ENCODE results near the gene LDLR.

The LDLR gene

DNA sequence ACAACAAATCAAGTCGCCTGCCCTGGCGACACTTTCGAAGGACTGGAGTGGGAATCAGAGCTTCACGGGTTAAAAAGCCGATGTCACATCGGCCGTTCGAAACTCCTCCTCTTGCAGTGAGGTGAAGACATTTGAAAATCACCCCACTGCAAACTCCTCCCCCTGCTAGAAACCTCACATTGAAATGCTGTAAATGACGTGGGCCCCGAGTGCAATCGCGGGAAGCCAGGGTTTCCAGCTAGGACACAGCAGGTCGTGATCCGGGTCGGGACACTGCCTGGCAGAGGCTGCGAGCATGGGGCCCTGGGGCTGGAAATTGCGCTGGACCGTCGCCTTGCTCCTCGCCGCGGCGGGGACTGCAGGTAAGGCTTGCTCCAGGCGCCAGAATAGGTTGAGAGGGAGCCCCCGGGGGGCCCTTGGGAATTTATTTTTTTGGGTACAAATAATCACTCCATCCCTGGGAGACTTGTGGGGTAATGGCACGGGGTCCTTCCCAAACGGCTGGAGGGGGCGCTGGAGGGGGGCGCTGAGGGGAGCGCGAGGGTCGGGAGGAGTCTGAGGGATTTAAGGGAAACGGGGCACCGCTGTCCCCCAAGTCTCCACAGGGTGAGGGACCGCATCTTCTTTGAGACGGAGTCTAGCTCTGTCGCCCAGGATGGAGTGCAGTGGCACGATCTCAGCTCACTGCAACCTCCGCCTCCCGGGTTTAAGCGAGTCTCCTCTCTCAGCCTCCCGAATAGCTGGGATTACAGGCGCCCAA is at the start of gene LDLR:
LDLR (plus strand) TSS at position 210 of the 760 bp plus-strand sequence; CDS start at position 296, 86 bp downstream.
- DNase-seq = peak; percentile 76

DNA sequence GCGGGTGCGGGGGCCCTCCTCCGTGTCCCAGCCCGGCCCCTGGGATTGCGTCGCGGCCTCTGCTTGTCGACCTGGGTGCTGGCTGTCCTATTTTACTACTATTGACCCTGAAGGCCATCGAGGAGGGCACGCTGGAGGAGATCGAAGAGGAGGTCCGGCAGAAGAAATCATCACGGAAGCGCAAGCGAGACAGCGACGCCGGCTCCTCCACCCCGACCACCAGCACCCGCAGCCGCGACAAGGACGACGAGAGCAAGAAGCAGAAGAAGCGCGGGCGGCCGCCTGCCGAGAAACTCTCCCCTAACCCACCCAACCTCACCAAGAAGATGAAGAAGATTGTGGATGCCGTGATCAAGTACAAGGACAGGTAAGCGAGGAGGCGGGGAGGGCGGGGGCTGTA is 48.1 kb upstream of the LDLR start:
- no peak for DNase-seq

DNA sequence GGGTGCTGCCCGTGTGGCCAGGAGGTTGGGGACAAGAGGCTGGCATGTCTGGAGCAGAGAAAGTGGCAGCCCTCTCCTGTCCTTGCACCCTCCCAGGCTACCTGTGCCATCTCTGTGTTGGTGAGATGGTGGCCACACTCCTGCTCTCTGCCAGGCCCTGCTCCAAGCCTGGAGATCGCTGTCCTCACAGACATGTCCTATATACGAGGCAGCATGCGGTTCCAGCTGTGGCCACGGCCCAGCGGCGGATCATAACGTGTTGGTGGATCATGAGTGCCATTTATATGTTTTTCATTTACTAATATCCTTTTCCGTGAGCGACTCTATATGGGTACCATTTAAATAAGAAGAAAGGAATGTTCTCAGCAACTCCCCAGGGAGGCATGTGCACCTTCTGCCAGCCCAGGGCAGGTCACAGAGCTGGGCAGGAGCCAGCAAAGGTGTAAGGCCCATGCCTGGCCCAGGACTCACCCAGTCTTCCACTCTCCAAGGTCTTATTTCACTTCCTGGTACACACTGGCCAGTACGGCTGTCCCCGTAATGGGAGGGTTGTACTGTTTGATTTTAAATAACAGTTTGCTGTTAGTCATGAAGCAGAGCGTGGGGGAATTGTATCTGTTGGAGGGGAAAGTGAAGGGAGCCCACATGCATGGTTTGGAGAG is 47.2 kb upstream of the LDLR start:
- no peak for DNase-seq

- no peak for DNase-seq
Measured at GRCh38 chr19:11044431-11044830, 44.8 kb upstream of the LDLR start.

DNA sequence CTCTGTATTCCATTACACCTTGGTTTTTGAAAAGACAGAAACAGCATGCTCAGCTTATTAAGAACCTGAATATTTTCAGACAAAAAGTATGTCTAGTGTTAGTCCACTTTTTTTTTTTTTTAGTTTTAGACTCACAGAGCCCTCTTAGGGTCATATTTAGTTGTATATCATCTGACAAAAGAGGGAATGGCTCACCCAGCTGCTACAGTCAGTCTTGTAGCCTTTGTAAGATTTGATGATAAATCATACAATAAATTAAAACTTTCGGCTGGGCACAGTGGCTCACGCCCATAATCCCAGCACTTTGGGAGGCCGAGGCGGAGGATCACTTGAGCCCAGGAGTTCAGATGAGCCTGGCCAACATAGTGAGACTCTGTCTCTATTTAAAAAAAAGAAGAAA is 43.7 kb upstream of the LDLR start:
- no peak for DNase-seq

DNA sequence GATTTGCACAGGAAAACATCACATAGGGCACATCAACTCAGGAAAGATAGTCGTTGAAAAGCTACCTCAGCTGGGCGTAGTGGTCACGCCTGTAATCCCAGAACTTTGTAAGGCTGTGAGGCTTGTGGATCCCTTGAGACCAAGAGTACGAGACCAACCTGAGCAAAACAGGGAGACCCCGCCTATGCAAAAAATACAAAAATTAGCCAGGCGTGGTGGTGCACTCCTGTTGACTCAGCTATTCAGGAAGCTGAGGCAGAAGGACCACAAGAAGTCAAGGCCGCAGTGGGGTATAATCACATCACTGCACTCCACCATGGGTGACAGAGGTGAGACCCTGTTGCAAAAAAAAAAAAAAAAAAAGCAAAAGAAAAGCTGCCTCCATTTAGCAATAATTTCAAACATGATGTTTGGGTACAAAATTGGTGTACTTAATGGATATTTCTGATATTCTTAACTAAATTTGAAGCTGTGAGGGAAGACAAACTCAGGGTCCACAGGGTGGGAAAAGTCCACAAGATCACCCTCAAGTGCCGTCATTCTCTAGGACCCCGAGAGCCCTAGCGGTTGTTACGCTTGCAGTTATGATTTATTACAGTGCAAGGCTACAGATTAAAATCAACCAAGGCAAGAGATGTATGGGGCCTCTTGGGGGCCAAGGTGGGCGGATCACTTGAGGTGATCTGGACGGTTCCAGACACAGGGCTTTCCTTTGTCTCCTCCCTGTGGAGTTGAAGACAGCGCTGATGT is 42.5 kb upstream of the LDLR start:
- DNase-seq = no peak

DNA sequence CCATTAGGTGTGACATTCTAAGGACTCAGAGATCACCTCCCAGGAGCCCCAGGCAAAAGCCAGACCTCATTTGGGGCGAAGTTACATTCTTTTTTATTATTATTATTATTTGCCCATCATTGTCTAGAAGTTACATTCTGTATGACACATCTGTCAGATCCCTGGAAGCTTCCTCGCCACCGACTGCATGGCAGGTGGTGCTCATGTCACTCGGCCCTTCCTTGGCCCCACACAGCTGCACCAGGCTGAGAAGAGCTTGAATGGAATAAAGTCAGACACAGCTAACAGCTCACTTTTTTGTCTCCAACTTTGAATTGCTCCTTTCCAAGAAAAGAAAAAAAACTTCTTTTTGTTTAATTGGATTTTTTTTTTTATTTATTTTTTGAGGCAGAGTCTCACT is 41.4 kb upstream of the LDLR start:
- DNase-seq = no peak

DNA sequence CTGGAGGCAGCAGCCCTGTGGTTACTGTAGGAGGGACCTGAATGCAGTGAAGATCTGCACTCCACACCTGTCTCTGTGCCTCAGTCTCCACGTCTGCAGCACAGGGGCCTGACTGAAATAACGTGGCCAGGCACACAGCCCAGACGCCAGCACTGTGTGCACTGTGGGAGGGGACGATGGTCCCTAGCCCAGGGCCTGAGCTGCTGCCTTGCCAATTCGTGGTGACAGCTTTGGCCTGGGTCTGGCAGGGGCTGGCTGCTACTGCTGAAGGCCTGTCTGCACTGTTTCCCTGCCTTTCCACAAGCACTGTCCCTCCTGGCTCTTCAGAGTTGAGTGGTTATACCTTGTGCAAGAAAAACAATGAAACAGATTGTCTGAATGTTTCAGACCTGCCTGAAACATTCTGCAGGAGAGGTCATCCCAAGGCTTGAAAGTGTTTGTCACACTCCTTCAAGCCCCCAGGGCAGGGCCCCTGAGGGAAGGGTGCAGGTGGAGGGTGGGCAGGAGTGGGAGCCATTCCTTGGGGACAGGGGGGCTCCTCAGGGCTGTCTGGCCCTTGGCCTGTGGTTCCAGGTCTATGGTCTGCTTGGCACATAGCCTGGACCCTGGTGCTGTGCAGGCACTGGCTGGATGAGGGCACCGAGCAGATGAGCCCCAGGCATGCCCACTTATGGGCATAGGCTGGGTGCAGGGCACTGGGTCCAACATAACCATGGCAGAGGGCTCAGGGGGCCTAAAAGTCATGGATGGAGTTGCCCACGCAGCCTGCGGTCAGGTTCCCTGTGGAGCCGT is 38.7 kb upstream of the LDLR start:
- no peak for DNase-seq

DNA sequence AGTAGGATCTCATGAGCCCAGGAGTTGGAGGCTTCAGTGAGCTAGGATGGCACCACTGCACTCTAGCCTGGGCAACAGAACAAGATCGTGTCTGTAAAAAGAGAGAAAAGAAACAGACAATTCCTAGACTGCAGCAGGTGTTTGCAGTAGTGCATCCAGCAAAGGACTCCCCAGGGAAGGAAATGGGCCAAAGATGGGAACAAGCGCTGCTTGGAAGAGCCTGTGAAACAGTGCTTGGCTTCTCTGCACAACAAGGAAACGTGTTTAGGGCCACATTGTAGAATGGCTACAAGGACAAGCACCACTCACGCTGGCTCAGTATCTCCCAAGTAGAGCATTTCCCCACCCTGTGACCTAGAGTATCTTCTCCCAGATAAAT is 35.5 kb upstream of the LDLR start:
- DNase-seq = no peak

GRCh38 chr19:11054200-11054599 is 35.1 kb upstream of the LDLR start:
- DNase-seq = no peak

DNA sequence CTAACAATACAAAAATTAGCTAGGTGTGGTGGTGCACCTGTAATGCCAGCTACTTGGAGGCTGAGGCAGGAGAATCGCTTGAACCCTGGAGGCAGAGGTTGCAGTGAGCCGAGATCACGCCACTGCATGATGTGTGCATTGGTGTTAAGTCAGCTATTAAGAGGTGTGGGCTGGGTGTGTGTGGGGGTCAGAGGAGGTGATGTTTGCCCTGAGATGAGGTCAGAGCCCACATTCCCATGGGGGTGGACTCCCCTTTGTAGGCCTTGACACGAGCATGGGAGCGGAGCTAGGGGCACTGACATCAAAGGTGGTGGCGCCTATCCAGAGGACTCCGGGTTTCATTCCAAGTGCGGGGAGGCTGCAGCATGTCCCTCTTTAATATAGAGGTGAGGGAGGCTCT is 34.6 kb upstream of the LDLR start:
- no peak for DNase-seq

DNA sequence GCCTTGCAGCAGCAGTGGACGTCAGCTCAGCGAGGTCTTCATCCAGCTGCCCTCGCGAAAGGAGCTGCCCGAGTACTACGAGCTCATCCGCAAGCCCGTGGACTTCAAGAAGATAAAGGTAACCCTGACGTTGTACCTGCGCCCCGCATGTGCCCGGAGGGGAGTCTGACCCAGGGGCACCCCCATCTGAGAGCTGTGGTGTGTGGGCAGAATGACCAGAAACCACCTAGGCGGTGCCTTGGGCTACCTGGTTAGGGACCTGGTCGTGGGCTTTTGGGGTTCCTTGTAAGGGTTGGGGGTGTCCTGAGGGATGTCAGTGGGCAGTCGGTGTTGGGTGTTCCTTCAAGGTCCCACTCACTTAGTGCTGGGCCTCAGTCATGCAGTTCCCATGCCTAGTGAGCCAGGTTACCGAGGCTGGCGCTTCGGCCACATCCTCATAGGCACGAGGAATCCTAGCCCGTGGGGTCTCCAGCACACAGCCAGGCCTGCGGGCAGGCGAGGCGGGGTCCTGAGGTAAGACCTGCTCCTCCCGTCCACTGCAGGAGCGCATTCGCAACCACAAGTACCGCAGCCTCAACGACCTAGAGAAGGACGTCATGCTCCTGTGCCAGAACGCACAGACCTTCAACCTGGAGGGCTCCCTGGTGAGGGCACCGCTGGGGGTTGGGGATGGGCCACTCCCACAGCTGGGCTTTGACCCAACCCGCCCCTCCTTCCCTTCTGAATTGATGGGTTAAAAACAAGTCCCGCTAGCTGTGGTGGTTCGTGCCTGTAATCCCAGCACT is 30.8 kb upstream of the LDLR start:
- no peak for DNase-seq

DNA sequence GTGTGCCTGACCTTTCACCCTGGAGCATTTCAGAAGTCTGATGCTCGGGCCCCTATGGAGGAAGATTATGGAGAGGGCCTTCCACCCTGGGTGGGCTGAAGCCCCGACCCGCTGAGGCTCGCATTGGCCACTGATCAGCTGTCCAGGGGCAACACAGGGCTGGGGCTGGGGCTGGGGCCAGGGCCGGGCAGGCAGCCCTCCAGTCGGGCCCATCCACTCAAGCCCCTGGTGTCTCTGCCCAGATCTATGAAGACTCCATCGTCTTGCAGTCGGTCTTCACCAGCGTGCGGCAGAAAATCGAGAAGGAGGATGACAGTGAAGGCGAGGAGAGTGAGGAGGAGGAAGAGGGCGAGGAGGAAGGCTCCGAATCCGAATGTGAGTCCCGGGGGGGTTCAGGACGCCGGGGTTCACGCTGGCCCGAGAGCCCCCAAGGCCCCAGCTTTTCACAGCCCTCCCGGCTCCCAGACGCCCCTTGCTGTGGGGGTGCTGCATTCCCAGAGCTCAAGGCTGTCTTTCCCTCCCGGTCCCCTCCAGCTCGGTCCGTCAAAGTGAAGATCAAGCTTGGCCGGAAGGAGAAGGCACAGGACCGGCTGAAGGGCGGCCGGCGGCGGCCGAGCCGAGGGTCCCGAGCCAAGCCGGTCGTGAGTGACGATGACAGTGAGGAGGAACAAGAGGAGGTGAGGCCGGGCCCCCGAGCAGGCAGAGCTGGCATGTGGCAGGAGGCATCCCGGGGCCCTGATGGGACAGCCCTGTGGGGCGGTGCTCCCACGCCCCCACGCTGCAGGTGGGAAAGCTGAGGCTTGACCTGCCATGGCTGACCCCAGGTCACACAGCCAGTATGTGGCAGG is 29.5 kb upstream of the LDLR start:
- DNase-seq = no peak

DNA sequence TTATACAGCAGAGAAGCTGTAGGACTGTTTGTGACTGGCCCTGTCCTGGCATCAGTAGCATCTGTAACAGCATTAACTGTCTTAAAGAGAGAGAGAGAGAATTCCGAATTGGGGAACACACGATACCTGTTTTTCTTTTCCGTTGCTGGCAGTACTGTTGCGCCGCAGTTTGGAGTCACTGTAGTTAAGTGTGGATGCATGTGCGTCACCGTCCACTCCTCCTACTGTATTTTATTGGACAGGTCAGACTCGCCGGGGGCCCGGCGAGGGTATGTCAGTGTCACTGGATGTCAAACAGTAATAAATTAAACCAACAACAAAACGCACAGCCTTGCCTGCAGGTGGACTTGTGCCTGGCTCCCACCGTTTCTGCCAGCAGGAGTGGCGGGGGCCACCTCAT is 27.3 kb upstream of the LDLR start:
- DNase-seq = no peak

GRCh38 chr19:11063434-11063833 is 25.8 kb upstream of the LDLR start:
- DNase-seq = no peak

GRCh38 chr19:11064831-11065303 is 24.4 kb upstream of the LDLR start:
- DNase-seq = no peak

DNA sequence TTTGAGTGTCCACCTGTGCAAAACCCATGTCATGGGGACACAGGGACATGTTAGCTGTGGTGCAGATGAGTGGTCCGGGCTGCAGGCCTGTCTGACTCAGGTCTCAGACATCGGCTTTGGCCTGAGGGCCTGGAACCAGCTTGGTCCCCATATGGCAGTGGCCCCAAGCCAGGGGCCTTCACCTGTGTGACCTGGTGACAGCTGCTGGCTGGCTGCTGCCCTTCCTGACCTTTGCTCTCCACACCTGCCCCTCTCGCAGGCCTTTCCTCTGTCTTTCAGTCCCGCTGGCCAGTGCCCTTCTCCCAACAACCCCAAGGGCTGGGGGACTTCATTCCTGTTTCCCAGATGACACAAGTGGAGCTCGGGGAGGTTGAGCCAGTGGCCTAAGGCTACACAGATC is 22.9 kb upstream of the LDLR start:
- no peak for DNase-seq

GRCh38 chr19:11067356-11068113 is 21.7 kb upstream of the LDLR start:
- DNase-seq = no peak

DNA sequence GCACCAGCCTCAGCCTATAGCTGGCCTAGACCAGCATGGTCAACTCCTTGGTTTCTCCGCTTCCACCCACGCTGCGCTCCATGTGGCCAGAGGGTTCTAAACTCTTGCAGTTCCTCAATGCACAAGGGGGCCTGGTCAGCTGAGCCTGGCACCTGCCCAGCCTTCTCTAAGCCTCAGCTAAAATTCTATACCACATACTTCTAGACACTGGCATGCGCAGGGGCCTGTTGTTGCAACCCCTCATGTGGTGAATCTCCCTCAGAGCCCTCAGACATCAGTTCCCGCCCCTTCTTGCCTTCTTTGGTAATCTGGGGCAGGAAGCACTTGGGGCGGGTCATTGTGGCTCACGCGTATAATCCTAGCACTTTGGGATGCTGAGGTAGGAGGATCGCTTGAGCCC is 19.7 kb upstream of the LDLR start:
- no peak for DNase-seq

DNA sequence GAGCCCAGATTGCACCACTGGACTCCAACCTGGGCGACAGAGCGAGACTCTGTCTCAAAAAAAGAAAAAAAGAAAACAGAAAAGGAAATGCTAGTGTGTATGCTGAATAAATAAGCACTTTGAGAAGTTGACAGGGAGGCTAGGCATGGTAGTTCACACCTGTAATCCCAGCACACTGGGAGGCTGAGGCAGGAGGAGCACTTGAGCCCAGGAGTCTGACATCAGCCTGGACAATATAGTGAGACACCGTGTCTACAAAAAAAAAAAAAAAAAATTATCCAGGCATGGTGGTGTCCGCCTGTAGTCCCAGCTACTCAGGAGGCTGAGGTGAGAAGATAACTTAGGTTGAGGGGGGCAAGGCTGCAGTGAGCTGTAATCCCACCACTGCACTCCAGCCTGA is 19.1 kb upstream of the LDLR start:
- DNase-seq = no peak

- no peak for DNase-seq
Measured at GRCh38 chr19:11073568-11073967, 15.7 kb upstream of the LDLR start.
